GM13976 (cell line): ENCODE data around the gene LBH.

Experiments
- DNase-seq: peaks from one replicate; pipeline ENCODE4 v3.0.0; 2012; ENCODE audit warnings: low spot score
- CTCF ChIP-seq: IDR thresholded peaks from 2 replicates; pipeline ENCODE4 v1.5.1; 2012; ENCODE audit warnings: borderline replicate concordance, mild to moderate bottlenecking; ENCODE audit not compliant: insufficient read depth; ENCODE audit errors: extremely low read depth, missing control alignments, control extremely low read depth
- in situ Hi-C: fragments of 300-500 bp; cut with MboI; formaldehyde crosslinking; loops from one replicate; pipeline ENCODE4 v1.12.0; 2022; ENCODE audit warnings: low sequenced_read_pairs, mixed read lengths, inconsistent platforms; ENCODE audit not compliant: unreplicated experiment

The LBH gene

GRCh38 chr2:30255026-30255425, 23.7 kb downstream of the LBH start:
- in situ Hi-C loops, result no loop called here
- no peak for TF ChIP-seq CTCF
- no peak for DNase-seq

- in situ Hi-C loops, result no loop called here
- DNase-seq, result no peak
- no peak for TF ChIP-seq CTCF
Measured at GRCh38 chr2:30255466-30256408, 24.4 kb downstream of the LBH start.

GRCh38 chr2:30257266-30258214, 26.2 kb downstream of the LBH start:
- in situ Hi-C loops, result no loop called here
- no peak for DNase-seq
- TF ChIP-seq CTCF, result no peak

GRCh38 chr2:30259071-30259470, 27.7 kb downstream of the LBH start:
- in situ Hi-C loops, result no loop called here
- DNase-seq, result no peak
- TF ChIP-seq CTCF, result no peak

- no peak for DNase-seq
- no peak for TF ChIP-seq CTCF
- in situ Hi-C loops, result no loop called here
Measured at GRCh38 chr2:30259827-30260679, 28.7 kb downstream of the LBH start.

GRCh38 chr2:30260941-30261340, 29.6 kb downstream of the LBH start:
- TF ChIP-seq CTCF, result no peak
- in situ Hi-C loops, result no loop called here
- DNase-seq, result no peak
